GM10266 (cell line): ENCODE measurements around the gene AKAP13.

ENCODE experiments used
- DNase-seq: peaks from one replicate; pipeline ENCODE4 v3.0.0; 2012; ENCODE audit errors: extremely low spot score
- CTCF ChIP-seq: IDR thresholded peaks from 2 replicates; pipeline ENCODE4 v1.5.1; 2012; ENCODE audit warnings: mild to moderate bottlenecking, low read depth; ENCODE audit not compliant: control insufficient read depth, insufficient read depth; ENCODE audit errors: missing control alignments

Gene AKAP13

DNA sequence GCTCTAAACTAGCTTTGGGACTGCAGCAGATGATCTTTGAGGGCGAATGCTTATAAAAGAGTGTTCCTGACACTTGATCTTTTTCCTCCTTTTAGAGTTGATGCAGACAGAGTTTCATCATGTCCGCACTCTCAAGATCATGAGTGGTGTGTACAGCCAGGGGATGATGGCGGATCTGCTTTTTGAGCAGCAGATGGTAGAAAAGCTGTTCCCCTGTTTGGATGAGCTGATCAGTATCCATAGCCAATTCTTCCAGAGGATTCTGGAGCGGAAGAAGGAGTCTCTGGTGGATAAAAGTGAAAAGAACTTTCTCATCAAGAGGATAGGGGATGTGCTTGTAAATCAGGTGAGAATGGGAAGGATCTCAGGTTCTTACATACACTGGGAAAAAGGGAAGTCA, 338.6 kb downstream of the AKAP13 start:
- no peak for TF ChIP-seq CTCF
- DNase-seq, result no peak

DNA sequence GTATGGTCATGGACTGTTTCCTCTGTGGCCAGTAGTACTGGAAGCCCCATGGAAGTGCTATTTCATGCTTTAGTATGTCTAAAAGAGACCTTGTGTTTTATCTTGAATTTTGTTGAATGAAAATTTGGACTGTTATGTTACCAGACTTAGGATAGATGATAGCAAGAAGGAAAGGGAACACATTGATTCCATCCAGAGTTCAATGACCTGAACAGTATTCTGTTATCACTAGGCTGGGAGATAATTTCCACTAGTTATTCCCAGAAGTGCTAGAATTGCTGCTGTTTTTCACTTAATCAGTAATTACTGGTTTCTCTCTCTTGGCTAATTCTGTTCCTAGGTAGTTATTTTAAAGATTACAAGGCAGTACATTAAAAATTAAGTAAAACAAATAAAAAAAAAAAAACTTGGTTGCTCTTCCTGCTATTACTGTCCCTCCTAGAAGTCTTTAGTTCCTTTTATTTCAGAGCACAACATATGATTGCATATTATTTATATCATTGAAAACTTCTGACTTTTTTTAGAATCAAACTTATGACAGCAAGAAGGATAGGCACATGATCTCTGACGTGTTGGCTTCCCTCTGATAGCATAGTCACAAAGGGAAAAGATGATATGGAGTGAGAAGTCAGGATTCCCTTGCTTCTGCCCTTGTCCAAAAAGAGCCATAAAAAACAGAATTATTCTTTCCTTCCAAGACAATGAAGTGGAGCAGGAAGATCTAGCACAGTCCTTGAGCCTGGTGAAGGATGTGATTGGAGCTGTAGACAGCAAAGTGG, 342.2 kb downstream of the AKAP13 start:
- no peak for DNase-seq
- TF ChIP-seq CTCF, result no peak

DNA sequence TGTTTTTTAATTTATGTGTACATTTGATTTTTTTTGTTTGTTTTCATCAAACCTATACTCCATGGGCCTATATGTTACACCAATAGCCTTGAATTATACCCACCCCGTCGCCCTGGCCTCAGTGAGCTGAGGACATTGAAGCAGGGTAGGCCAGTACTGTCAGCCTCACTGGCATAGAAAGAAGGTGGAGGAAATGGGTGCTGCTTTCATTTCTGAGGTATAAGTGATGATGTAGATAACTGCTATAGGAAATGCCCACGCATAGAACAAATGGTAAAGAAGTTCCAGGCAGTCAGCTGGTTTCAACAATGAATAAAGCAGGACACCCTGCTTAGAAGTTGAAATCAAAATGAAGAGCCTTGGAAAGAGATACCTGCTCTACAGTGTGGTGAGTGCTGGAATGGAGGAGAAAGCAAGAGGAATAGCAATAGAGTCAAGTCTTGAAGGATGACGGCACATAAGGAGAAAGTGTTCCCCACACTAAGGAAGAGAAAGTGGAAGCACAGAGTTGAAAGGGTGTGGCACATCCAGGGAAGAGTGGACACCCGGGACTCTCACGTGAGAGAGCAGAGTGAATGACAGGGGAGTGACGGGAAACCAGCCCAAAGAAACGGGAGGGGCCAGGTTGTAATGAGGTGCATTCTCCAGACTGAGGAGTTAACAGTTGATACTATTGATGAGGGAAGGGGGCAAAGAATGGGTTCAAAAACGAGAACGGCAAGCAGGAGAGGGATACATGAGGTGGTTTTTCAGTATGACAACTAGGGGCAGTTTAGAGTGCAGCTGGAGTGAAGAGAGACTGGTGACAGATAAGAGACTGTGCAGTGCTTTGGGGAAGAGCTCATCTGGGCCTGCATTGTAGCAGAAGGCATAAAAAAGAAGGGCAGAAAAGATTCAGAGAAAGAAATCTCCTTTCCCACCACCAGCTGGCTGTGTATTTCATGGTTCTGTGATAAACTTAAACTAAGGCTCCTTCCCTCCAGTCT, 343.9 kb downstream of the AKAP13 start:
- no peak for DNase-seq
- TF ChIP-seq CTCF, result no peak

GRCh38 chr15:85725019-85725418, 344.6 kb downstream of the AKAP13 start:
- DNase-seq, result no peak
- TF ChIP-seq CTCF, result no peak

DNA sequence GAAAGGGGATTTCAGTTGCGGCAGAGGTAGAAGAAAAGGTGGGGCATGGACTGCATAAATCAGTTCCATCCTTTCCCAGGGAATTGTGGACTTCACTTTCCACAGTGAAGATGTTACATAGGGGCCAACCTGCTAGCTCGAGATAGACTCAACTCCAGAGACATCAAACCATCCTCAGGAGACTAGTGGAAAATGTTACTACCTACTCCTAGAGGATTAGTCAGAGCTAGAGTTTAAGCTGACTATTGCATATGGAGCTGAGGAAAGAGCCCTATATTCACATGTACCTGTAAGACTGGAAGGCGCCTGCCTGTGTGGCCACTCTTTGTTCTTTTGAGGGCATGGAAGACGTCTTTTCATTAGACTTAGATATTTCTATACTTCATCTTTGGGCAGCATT, 345.2 kb downstream of the AKAP13 start:
- TF ChIP-seq CTCF, result no peak
- no peak for DNase-seq

DNA sequence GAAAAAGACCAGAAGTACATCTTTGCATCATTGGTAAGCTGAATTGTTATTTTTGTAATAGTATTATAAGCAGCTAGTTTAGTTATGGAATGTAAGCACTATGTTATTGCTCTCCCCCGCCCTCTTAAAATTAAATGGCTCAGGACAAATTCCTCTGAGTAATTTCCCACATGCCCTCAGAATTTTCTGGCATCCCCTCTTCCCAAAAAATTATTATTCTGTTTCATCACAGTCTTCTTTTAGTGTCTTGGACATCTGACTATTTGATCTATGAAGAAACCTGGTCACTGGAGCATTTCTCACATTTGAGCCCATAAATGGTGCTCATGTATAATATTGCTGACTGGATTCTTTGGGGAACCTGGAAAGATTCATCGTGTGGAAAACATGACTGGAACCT, 346.1 kb downstream of the AKAP13 start:
- DNase-seq, result no peak
- no peak for TF ChIP-seq CTCF
